Activated T-cell treated with anti-CD3 and anti-CD28 coated beads, Interleukin-2, amount 50 U/mL, for 24 hours (primary cell): ENCODE results near the gene C10orf95.

Experiments
- DNase-seq: peaks from one replicate; pipeline ENCODE4 v3.0.0-alpha.2; 2020
- H3K27ac Mint-ChIP-seq: 2 replicates; pipeline ENCODE4 v1.8.0; 2020; ENCODE audit warnings: mild to moderate bottlenecking, mixed read lengths
- H3K27me3 Mint-ChIP-seq: 2 replicates; pipeline ENCODE4 v1.8.0; 2020; ENCODE audit warnings: mixed read lengths
- H3K36me3 Mint-ChIP-seq: 2 replicates; pipeline ENCODE4 v1.8.0; 2020; ENCODE audit warnings: low read depth, mixed read lengths
- H3K4me1 Mint-ChIP-seq: 2 replicates; pipeline ENCODE4 v1.8.0; 2020; ENCODE audit warnings: low read depth, mixed read lengths
- H3K4me3 Mint-ChIP-seq: 2 replicates; pipeline ENCODE4 v1.8.0; 2020; ENCODE audit warnings: mild to moderate bottlenecking, moderate library complexity, mixed read lengths
- H3K9me3 Mint-ChIP-seq: 2 replicates; pipeline ENCODE4 v1.8.0; 2020; ENCODE audit warnings: mixed read lengths

C10orf95 gene

GRCh38 chr10:102420181-102420713 is 31.1 kb downstream of the C10orf95 start:
- Mint-ChIP-seq H3K4me1 (peaks cover 41% of the 10 kb centered on the region), H3K9me3 (no peaks in the 10 kb centered on the region), H3K4me3 (peak overlapping the region; percentile 93), H3K27me3 (peaks cover 32% of the 10 kb centered on the region), H3K36me3 (peaks cover 37% of the 10 kb centered on the region), H3K27ac (peak overlapping the region; percentile 98)
- DNase-seq: no peak

GRCh38 chr10:102419269-102420180 is 31.8 kb downstream of the C10orf95 start:
- Mint-ChIP-seq H3K4me3 (peak overlapping the region; percentile 93), H3K27me3 (peaks cover 33% of the 10 kb centered on the region), H3K9me3 (no peaks in the 10 kb centered on the region), H3K36me3 (peaks cover 34% of the 10 kb centered on the region), H3K27ac (peak overlapping the region; percentile 98), H3K4me1 (peaks cover 41% of the 10 kb centered on the region)
- DNase-seq: peak; percentile 82

GRCh38 chr10:102418622-102419268 is 32.6 kb downstream of the C10orf95 start, which contains the start of gene PSD:
Gene PSD (minus strand): TSS chr10:102418785. CDS start chr10:102417038, 1,747 bp downstream.
- H3K4me1 Mint-ChIP-seq: peaks cover 41% of the 10 kb centered on the region
- H3K9me3 Mint-ChIP-seq: no peaks in the 10 kb centered on the region
- DNase-seq: no peak
- H3K4me3 Mint-ChIP-seq: peak within 1 kb of the TSS; percentile 93
- peaks cover 26% of the 10 kb centered on the region for H3K36me3 Mint-ChIP-seq
- H3K27ac Mint-ChIP-seq: peak within 1 kb of the TSS; percentile 53
- peaks cover 36% of the 10 kb centered on the region for H3K27me3 Mint-ChIP-seq

GRCh38 chr10:102416695-102417094 is 34.6 kb downstream of the C10orf95 start:
- Mint-ChIP-seq H3K9me3 (no peaks in the 10 kb centered on the region), H3K4me3 (no peak overlapping the region), H3K27me3 (peaks cover 39% of the 10 kb centered on the region), H3K27ac (no peak overlapping the region), H3K4me1 (peaks cover 37% of the 10 kb centered on the region), H3K36me3 (peaks cover 7% of the 10 kb centered on the region)
- DNase-seq: no peak

GRCh38 chr10:102416283-102416682 is 35.1 kb downstream of the C10orf95 start:
- H3K9me3 Mint-ChIP-seq: no peaks in the 10 kb centered on the region
- no peak overlapping the region for H3K27ac Mint-ChIP-seq
- peaks cover 42% of the 10 kb centered on the region for H3K27me3 Mint-ChIP-seq
- DNase-seq: no peak
- H3K4me3 Mint-ChIP-seq: no peak overlapping the region
- peaks cover 5% of the 10 kb centered on the region for H3K36me3 Mint-ChIP-seq
- H3K4me1 Mint-ChIP-seq: peaks cover 40% of the 10 kb centered on the region

GRCh38 chr10:102414749-102415148 is 36.6 kb downstream of the C10orf95 start:
- Mint-ChIP-seq H3K27ac (no peak overlapping the region), H3K27me3 (peaks cover 52% of the 10 kb centered on the region), H3K9me3 (no peaks in the 10 kb centered on the region), H3K4me3 (no peak overlapping the region), H3K4me1 (peaks cover 41% of the 10 kb centered on the region), H3K36me3 (no peaks in the 10 kb centered on the region)
- DNase-seq: no peak

GRCh38 chr10:102413806-102414561 is 37.4 kb downstream of the C10orf95 start:
- no peak for DNase-seq
- peaks cover 53% of the 10 kb centered on the region for H3K27me3 Mint-ChIP-seq
- no peaks in the 10 kb centered on the region for H3K9me3 Mint-ChIP-seq
- H3K4me1 Mint-ChIP-seq: peaks cover 38% of the 10 kb centered on the region
- H3K27ac Mint-ChIP-seq: no peak overlapping the region
- no peak overlapping the region for H3K4me3 Mint-ChIP-seq
- no peaks in the 10 kb centered on the region for H3K36me3 Mint-ChIP-seq

- Mint-ChIP-seq H3K4me1 (peaks cover 37% of the 10 kb centered on the region), H3K9me3 (no peaks in the 10 kb centered on the region), H3K27me3 (peaks cover 51% of the 10 kb centered on the region), H3K4me3 (no peak overlapping the region), H3K27ac (peak overlapping the region; percentile 47), H3K36me3 (no peaks in the 10 kb centered on the region)
- DNase-seq: no peak
Observed at GRCh38 chr10:102413053-102413705, 38.2 kb downstream of the C10orf95 start.

GRCh38 chr10:102412293-102412692 is 39.0 kb downstream of the C10orf95 start:
- H3K27me3 Mint-ChIP-seq: peaks cover 44% of the 10 kb centered on the region
- no peak overlapping the region for H3K27ac Mint-ChIP-seq

GRCh38 chr10:102411341-102412255 is 39.7 kb downstream of the C10orf95 start:
- peak overlapping the region; percentile 67 for H3K4me3 Mint-ChIP-seq
- H3K4me1 Mint-ChIP-seq: peaks cover 43% of the 10 kb centered on the region
- no peaks in the 10 kb centered on the region for H3K36me3 Mint-ChIP-seq
- H3K27me3 Mint-ChIP-seq: peaks cover 40% of the 10 kb centered on the region
- no peak for DNase-seq
- H3K27ac Mint-ChIP-seq: peak overlapping the region; percentile 81
- no peaks in the 10 kb centered on the region for H3K9me3 Mint-ChIP-seq

More at GRCh38 chr10:102412293-102412692, 39.0 kb downstream of the C10orf95 start:
- no peak for DNase-seq
- H3K4me3 Mint-ChIP-seq: no peak overlapping the region
- H3K9me3 Mint-ChIP-seq: no peaks in the 10 kb centered on the region
- peaks cover 41% of the 10 kb centered on the region for H3K4me1 Mint-ChIP-seq
- H3K36me3 Mint-ChIP-seq: no peaks in the 10 kb centered on the region

GRCh38 chr10:102410429-102411073 is 40.8 kb downstream of the C10orf95 start:
- Mint-ChIP-seq H3K4me3 (peak overlapping the region; percentile 72), H3K9me3 (no peaks in the 10 kb centered on the region), H3K27me3 (peaks cover 30% of the 10 kb centered on the region), H3K27ac (peak overlapping the region; percentile 81), H3K4me1 (peaks cover 43% of the 10 kb centered on the region), H3K36me3 (no peaks in the 10 kb centered on the region)
- peak; percentile 79 for DNase-seq

GRCh38 chr10:102409604-102410428 is 41.5 kb downstream of the C10orf95 start:
- H3K9me3 Mint-ChIP-seq: no peaks in the 10 kb centered on the region
- H3K27me3 Mint-ChIP-seq: peaks cover 28% of the 10 kb centered on the region
- peak overlapping the region; percentile 81 for H3K27ac Mint-ChIP-seq
- no peak for DNase-seq
- H3K4me1 Mint-ChIP-seq: peaks cover 43% of the 10 kb centered on the region
- peak overlapping the region; percentile 72 for H3K4me3 Mint-ChIP-seq
- peaks cover under 1% of the 10 kb centered on the region for H3K36me3 Mint-ChIP-seq
